ENCODE data around the gene CRIP1. TPM values are rescaled to one million over a fixed set of nuclear protein-coding genes. Genes with fewer than 3 reads are reported as not detected.

CRIP1 gene
- total RNA-seq, 1 donor from 2014 or later, result 5.1 TPM

GRCh38 chr14:105503935-105504692 is 17.4 kb downstream of the CRIP1 start:
- no peak for DNase-seq (ENCODE audit: low spot score, unreplicated experiment)
- H3K4me1 Mint-ChIP-seq (ENCODE audit: low read depth), result no peaks in the 10 kb centered on the region
- H3K27ac Mint-ChIP-seq, result no peak overlapping the region
- peaks cover 16% of the 10 kb centered on the region for H3K27me3 Mint-ChIP-seq
- H3K36me3 Mint-ChIP-seq (ENCODE audit: insufficient read depth), result no peaks in the 10 kb centered on the region
- no peaks in the 10 kb centered on the region for H3K9me3 Mint-ChIP-seq (ENCODE audit: low read depth)
- no peak for TF ChIP-seq CTCF (IDR thresholded peaks at IDR 0.05; ENCODE audit: unreplicated experiment)
- H3K4me3 Mint-ChIP-seq (ENCODE audit: low read depth), result no peak overlapping the region

GRCh38 chr14:105505101-105505500 is 18.4 kb downstream of the CRIP1 start:
- peaks cover 16% of the 10 kb centered on the region for H3K27me3 Mint-ChIP-seq
- no peaks in the 10 kb centered on the region for H3K36me3 Mint-ChIP-seq (ENCODE audit: insufficient read depth)
- H3K27ac Mint-ChIP-seq, result no peak overlapping the region
- no peak for DNase-seq (ENCODE audit: low spot score, unreplicated experiment)
- H3K9me3 Mint-ChIP-seq (ENCODE audit: low read depth), result no peaks in the 10 kb centered on the region
- H3K4me3 Mint-ChIP-seq (ENCODE audit: low read depth), result no peak overlapping the region
- no peak for TF ChIP-seq CTCF (IDR thresholded peaks at IDR 0.05; ENCODE audit: unreplicated experiment)
- no peaks in the 10 kb centered on the region for H3K4me1 Mint-ChIP-seq (ENCODE audit: low read depth)

- no peaks in the 10 kb centered on the region for H3K36me3 Mint-ChIP-seq (ENCODE audit: insufficient read depth)
- no peaks in the 10 kb centered on the region for H3K9me3 Mint-ChIP-seq (ENCODE audit: low read depth)
- TF ChIP-seq CTCF (IDR thresholded peaks at IDR 0.05; ENCODE audit: unreplicated experiment), result no peak
- H3K27me3 Mint-ChIP-seq, result peaks cover 28% of the 10 kb centered on the region
- DNase-seq (ENCODE audit: low spot score, unreplicated experiment), result no peak
- H3K4me3 Mint-ChIP-seq (ENCODE audit: low read depth), result no peak overlapping the region
- no peak overlapping the region for H3K27ac Mint-ChIP-seq
- no peaks in the 10 kb centered on the region for H3K4me1 Mint-ChIP-seq (ENCODE audit: low read depth)
These were observed 20.6 kb downstream of the CRIP1 start for GRCh38 chr14:105507247-105507646.

- Mint-ChIP-seq H3K9me3 (ENCODE audit: low read depth) (no peaks in the 10 kb centered on the region), H3K27ac (no peak overlapping the region), H3K36me3 (ENCODE audit: insufficient read depth) (no peaks in the 10 kb centered on the region), H3K27me3 (peaks cover 33% of the 10 kb centered on the region), H3K4me1 (ENCODE audit: low read depth) (no peaks in the 10 kb centered on the region), H3K4me3 (ENCODE audit: low read depth) (no peak overlapping the region)
- no peak for DNase-seq (ENCODE audit: low spot score, unreplicated experiment)
- no peak for TF ChIP-seq CTCF (IDR thresholded peaks at IDR 0.05; ENCODE audit: unreplicated experiment)
These were observed 21.4 kb downstream of the CRIP1 start for GRCh38 chr14:105508069-105508468.

GRCh38 chr14:105508601-105509000 is 21.9 kb downstream of the CRIP1 start:
- Mint-ChIP-seq H3K27ac (no peak overlapping the region), H3K9me3 (ENCODE audit: low read depth) (no peaks in the 10 kb centered on the region), H3K36me3 (ENCODE audit: insufficient read depth) (no peaks in the 10 kb centered on the region), H3K27me3 (peaks cover 33% of the 10 kb centered on the region), H3K4me3 (ENCODE audit: low read depth) (no peak overlapping the region), H3K4me1 (ENCODE audit: low read depth) (no peaks in the 10 kb centered on the region)
- no peak for DNase-seq (ENCODE audit: low spot score, unreplicated experiment)
- TF ChIP-seq CTCF (IDR thresholded peaks at IDR 0.05; ENCODE audit: unreplicated experiment), result no peak

All from progenitor cell of endocrine pancreas (in vitro differentiated cells).